Measurements from ENCODE around the gene CCDC138. TPM values are rescaled to one million over a fixed set of nuclear protein-coding genes. Genes with fewer than 3 reads are reported as not detected.

CCDC138 gene
- total RNA-seq, 1 experiment from 2014 or later: 10.1 TPM

- no peak for ATAC-seq
- in situ Hi-C loops (cut with HindIII; ENCODE audit: low pct_unique_long_range_greater_than_20kb, low sequenced_read_pairs): no loop called here
- no peaks in the 10 kb centered on the region for H3K4me1 ChIP-seq (ENCODE audit: control insufficient read depth, insufficient read depth, low read length)
- no peaks in the 10 kb centered on the region for H3K9me3 ChIP-seq (ENCODE audit: control insufficient read depth, insufficient read depth, low read depth, low read length)
- BruUV-seq (replicated peaks): no TSS peak
- H3K27me3 ChIP-seq (ENCODE audit: control insufficient read depth, insufficient read depth, low read length): no peaks in the 10 kb centered on the region
- TF ChIP-seq POLR2AphosphoS5 (IDR thresholded peaks at IDR 0.05; ENCODE audit: low read depth, low read length) (no peak), CTCF (IDR thresholded peaks at IDR 0.05) (no peak), SIN3A (IDR thresholded peaks at IDR 0.05; ENCODE audit: borderline replicate concordance, insufficient read depth, low read depth, low read length) (no peak), TCF7L2 (IDR thresholded peaks at IDR 0.05; ENCODE audit: low read depth, low read length) (no peak)
- TF ChIP-seq, protein P1, sequence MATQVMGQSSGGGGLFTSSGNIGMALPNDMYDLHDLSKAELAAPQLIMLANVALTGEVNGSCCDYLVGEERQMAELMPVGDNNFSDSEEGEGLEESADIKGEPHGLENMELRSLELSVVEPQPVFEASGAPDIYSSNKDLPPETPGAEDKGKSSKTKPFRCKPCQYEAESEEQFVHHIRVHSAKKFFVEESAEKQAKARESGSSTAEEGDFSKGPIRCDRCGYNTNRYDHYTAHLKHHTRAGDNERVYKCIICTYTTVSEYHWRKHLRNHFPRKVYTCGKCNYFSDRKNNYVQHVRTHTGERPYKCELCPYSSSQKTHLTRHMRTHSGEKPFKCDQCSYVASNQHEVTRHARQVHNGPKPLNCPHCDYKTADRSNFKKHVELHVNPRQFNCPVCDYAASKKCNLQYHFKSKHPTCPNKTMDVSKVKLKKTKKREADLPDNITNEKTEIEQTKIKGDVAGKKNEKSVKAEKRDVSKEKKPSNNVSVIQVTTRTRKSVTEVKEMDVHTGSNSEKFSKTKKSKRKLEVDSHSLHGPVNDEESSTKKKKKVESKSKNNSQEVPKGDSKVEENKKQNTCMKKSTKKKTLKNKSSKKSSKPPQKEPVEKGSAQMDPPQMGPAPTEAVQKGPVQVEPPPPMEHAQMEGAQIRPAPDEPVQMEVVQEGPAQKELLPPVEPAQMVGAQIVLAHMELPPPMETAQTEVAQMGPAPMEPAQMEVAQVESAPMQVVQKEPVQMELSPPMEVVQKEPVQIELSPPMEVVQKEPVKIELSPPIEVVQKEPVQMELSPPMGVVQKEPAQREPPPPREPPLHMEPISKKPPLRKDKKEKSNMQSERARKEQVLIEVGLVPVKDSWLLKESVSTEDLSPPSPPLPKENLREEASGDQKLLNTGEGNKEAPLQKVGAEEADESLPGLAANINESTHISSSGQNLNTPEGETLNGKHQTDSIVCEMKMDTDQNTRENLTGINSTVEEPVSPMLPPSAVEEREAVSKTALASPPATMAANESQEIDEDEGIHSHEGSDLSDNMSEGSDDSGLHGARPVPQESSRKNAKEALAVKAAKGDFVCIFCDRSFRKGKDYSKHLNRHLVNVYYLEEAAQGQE (IDR thresholded peaks at IDR 0.05; ENCODE audit: insufficient read depth in 1 of 2, low read depth in 2 of 2, low read length in 1 of 2): no peak
- H3K4me3 ChIP-seq (ENCODE audit: low read depth in 2 of 2, low read length in 2 of 2): no peak overlapping the region
- intact Hi-C loops (cut with micrococcal nuclease; ENCODE audit: unreplicated experiment): no loop called here
- no peak for DNase-seq (ENCODE audit: low read depth, low spot score)
- POLR2A ChIA-PET: no interaction called here
- peaks cover 20% of the 10 kb centered on the region; the same call in 1 of the 2 replicates for H3K36me3 ChIP-seq (ENCODE audit: control insufficient read depth, insufficient read depth, low read length)
- no peak overlapping the region for H3K27ac ChIP-seq (ENCODE audit: low read length)
- CTCF ChIA-PET: no interaction called here
These were observed 16.6 kb downstream of the CCDC138 start for GRCh38 chr2:108803045-108803736.

GRCh38 chr2:108805032-108805431 is 18.5 kb downstream of the CCDC138 start:
- no peaks in the 10 kb centered on the region for H3K27me3 ChIP-seq (ENCODE audit: control insufficient read depth, insufficient read depth, low read length)
- POLR2A ChIA-PET: no interaction called here
- no peak for TF ChIP-seq TCF7L2 (IDR thresholded peaks at IDR 0.05; ENCODE audit: low read depth, low read length)
- in situ Hi-C loops (cut with HindIII; ENCODE audit: low pct_unique_long_range_greater_than_20kb, low sequenced_read_pairs) (no loop called here), intact Hi-C loops (cut with micrococcal nuclease; ENCODE audit: unreplicated experiment) (no loop called here)
- CTCF ChIA-PET: no interaction called here
- peaks cover 18% of the 10 kb centered on the region; the same call in 1 of the 2 replicates for H3K36me3 ChIP-seq (ENCODE audit: control insufficient read depth, insufficient read depth, low read length)
- no peak overlapping the region for H3K4me3 ChIP-seq (ENCODE audit: low read depth in 2 of 2, low read length in 2 of 2)
- BruUV-seq (replicated peaks): no TSS peak
- ATAC-seq (no peak), DNase-seq (ENCODE audit: low read depth, low spot score) (no peak)
- H3K4me1 ChIP-seq (ENCODE audit: control insufficient read depth, insufficient read depth, low read length): no peaks in the 10 kb centered on the region
- no peaks in the 10 kb centered on the region; the same call in 1 of the 2 replicates for H3K9me3 ChIP-seq (ENCODE audit: control insufficient read depth, insufficient read depth, low read depth, low read length)
- H3K27ac ChIP-seq (ENCODE audit: low read length): no peak overlapping the region

DNA sequence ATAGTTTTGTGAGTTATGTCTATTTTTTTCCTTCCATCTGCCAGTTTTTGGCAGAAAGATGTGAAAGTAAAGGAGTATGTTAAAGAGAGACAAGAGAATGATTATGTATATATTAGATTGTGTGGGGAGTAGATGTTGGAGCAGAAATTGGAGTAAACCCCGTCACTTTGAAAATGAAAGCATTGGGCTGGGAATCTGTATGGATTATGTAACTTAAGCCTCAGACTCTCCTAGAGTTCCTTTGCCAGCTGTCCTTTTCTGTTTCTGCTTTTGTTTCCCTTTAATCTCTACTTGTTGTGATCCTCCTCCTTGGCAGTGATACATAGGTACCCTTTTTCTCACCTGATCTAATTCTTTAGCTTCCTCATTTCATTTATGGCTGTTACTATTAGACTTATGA is 19.2 kb downstream of the CCDC138 start:
- Histone ChIP-seq H3K9me3 (ENCODE audit: control insufficient read depth, insufficient read depth, low read depth, low read length) (no peaks in the 10 kb centered on the region; the same call in 1 of the 2 replicates), H3K36me3 (ENCODE audit: control insufficient read depth, insufficient read depth, low read length) (peaks cover 18% of the 10 kb centered on the region; the same call in 1 of the 2 replicates), H3K27me3 (ENCODE audit: control insufficient read depth, insufficient read depth, low read length) (no peaks in the 10 kb centered on the region), H3K27ac (ENCODE audit: low read length) (no peak overlapping the region), H3K4me3 (ENCODE audit: low read depth in 2 of 2, low read length in 2 of 2) (no peak overlapping the region), H3K4me1 (ENCODE audit: control insufficient read depth, insufficient read depth, low read length) (no peaks in the 10 kb centered on the region)
- no peak for TF ChIP-seq POLR2AphosphoS5 (IDR thresholded peaks at IDR 0.05; ENCODE audit: low read depth, low read length)
- TF ChIP-seq, protein P1 (IDR thresholded peaks at IDR 0.05; ENCODE audit: insufficient read depth in 1 of 2, low read depth in 2 of 2, low read length in 1 of 2): no peak
- no peak for TF ChIP-seq SIN3A (IDR thresholded peaks at IDR 0.05; ENCODE audit: borderline replicate concordance, insufficient read depth, low read depth, low read length)
- TF ChIP-seq TCF7L2 (IDR thresholded peaks at IDR 0.05; ENCODE audit: low read depth, low read length): no peak
- in situ Hi-C loops (cut with HindIII; ENCODE audit: low pct_unique_long_range_greater_than_20kb, low sequenced_read_pairs) (no loop called here), intact Hi-C loops (cut with micrococcal nuclease; ENCODE audit: unreplicated experiment) (no loop called here)
- ChIA-PET CTCF (no interaction called here), POLR2A (no interaction called here)
- BruUV-seq (replicated peaks): no TSS peak
- ATAC-seq: no peak
- no peak for DNase-seq (ENCODE audit: low read depth, low spot score)
